WERI-Rb-1 (cell line): Measurements from ENCODE around the gene APOH.

Experiments used
- DNase-seq: peaks from one replicate; pipeline ENCODE4 v3.0.0-alpha.2; 2020
- H3K27ac ChIP-seq: fragments of 250-450 bp; sonication (Bioruptor Pico); 2 replicates; pipeline ENCODE4 v1.5.1; 2020; ENCODE audit warnings: mild to moderate bottlenecking, moderate library complexity
- H3K27me3 ChIP-seq: fragments of 250-450 bp; sonication (Bioruptor Pico); 2 replicates; pipeline ENCODE4 v1.5.1; 2021; ENCODE audit warnings: mild to moderate bottlenecking, low read depth, moderate library complexity; ENCODE audit not compliant: insufficient read depth, severe bottlenecking
- H3K36me3 ChIP-seq: fragments of 250-450 bp; sonication (Bioruptor Pico); 2 replicates; pipeline ENCODE4 v1.5.1; 2020; ENCODE audit warnings: mild to moderate bottlenecking, moderate library complexity
- H3K4me3 ChIP-seq: 2 replicates; pipeline ENCODE4 v1.5.1; 2011; ENCODE audit warnings: low read depth, mild to moderate bottlenecking, control low read depth, low read length
- H3K9me3 ChIP-seq: fragments of 250-450 bp; sonication (Bioruptor Pico); 2 replicates; pipeline ENCODE4 v1.5.1; 2021; ENCODE audit warnings: mild to moderate bottlenecking, moderate library complexity; ENCODE audit not compliant: severe bottlenecking
- CTCF ChIP-seq: IDR thresholded peaks from 2 replicates; pipeline ENCODE4 v1.5.1; 2011; ENCODE audit warnings: low read depth, mild to moderate bottlenecking, control low read depth, inconsistent platforms, low read length

The APOH gene

GRCh38 chr17:66228887-66229782 is at the start of gene APOH:
Gene APOH, minus strand, starts transcription at chr17:66229415. Its CDS starts 36 bp downstream, at chr17:66229379.
- H3K36me3 ChIP-seq = no peaks in the 10 kb centered on the region
- H3K4me3 ChIP-seq = no peak within 1 kb of the TSS
- no peak for TF ChIP-seq CTCF
- no peak within 1 kb of the TSS for H3K27ac ChIP-seq
- no peaks in the 10 kb centered on the region for H3K27me3 ChIP-seq
- no peak for DNase-seq
- no peaks in the 10 kb centered on the region for H3K9me3 ChIP-seq

- no peak for TF ChIP-seq CTCF
- Histone ChIP-seq H3K27ac (no peak overlapping the region), H3K9me3 (no peaks in the 10 kb centered on the region), H3K4me3 (no peak overlapping the region), H3K36me3 (no peaks in the 10 kb centered on the region), H3K27me3 (no peaks in the 10 kb centered on the region)
- no peak for DNase-seq
These were observed 48.0 kb upstream of the APOH start for GRCh38 chr17:66277191-66277590.

GRCh38 chr17:66276328-66276937 is 47.2 kb upstream of the APOH start:
- Histone ChIP-seq H3K4me3 (no peak overlapping the region), H3K27ac (no peak overlapping the region), H3K9me3 (peaks cover 6% of the 10 kb centered on the region), H3K27me3 (no peaks in the 10 kb centered on the region), H3K36me3 (no peaks in the 10 kb centered on the region)
- no peak for TF ChIP-seq CTCF
- DNase-seq = no peak

GRCh38 chr17:66275651-66276050 is 46.4 kb upstream of the APOH start:
- TF ChIP-seq CTCF = no peak
- Histone ChIP-seq H3K27ac (no peak overlapping the region), H3K27me3 (no peaks in the 10 kb centered on the region), H3K4me3 (no peak overlapping the region), H3K36me3 (no peaks in the 10 kb centered on the region), H3K9me3 (peaks cover 9% of the 10 kb centered on the region)
- no peak for DNase-seq

- Histone ChIP-seq H3K27me3 (no peaks in the 10 kb centered on the region), H3K27ac (no peak overlapping the region), H3K4me3 (no peak overlapping the region), H3K36me3 (no peaks in the 10 kb centered on the region), H3K9me3 (peaks cover 9% of the 10 kb centered on the region)
- no peak for DNase-seq
- no peak for TF ChIP-seq CTCF
These were observed 44.3 kb upstream of the APOH start for GRCh38 chr17:66273586-66273848.
